Uterus (tissue), 4 donors: Measurements from ENCODE around the gene CRABP2. TPM values are rescaled to one million over a fixed set of nuclear protein-coding genes. Genes with fewer than 3 reads are reported as not detected.

Experiments
- DNase-seq, 2 donors: peaks; one replicate each; pipeline ENCODE4 v3.0.0-alpha.2; 2019 to 2020
- H3K27ac ChIP-seq, 2 donors: fragments of 200-600 bp; sonication (generic); 1 replicate in 1 of 2; 2 replicates in 1 of 2; pipeline ENCODE4 v1.5.1; 2016 to 2018
- H3K27me3 ChIP-seq, 2 donors: fragments of 200-600 bp; sonication (generic); one replicate each; pipeline ENCODE4 v1.5.1; 2018 to 2019; ENCODE audit warnings: control low read depth in 1 of 2
- H3K36me3 ChIP-seq, 2 donors: fragments of 200-600 bp; sonication (generic); one replicate each; pipeline ENCODE4 v1.5.1; 2019; ENCODE audit warnings: control low read depth in 1 of 2
- H3K4me1 ChIP-seq, 2 donors: fragments of 200-600 bp; sonication (generic); one replicate each; pipeline ENCODE4 v1.5.1; 2018 to 2019; ENCODE audit warnings: control low read depth in 1 of 2
- H3K4me3 ChIP-seq, 2 donors: fragments of 200-600 bp; sonication (generic); 1 replicate in 1 of 2; 2 replicates in 1 of 2; pipeline ENCODE4 v1.5.1; 2018 to 2019; ENCODE audit warnings: mild to moderate bottlenecking in 1 of 2
- H3K9me3 ChIP-seq, 2 donors: fragments of 200-600 bp; sonication (generic); one replicate each; pipeline ENCODE4 v1.5.1; 2019; ENCODE audit warnings: control low read depth in 1 of 2
- POLR2A ChIP-seq, 2 donors: fragments of 450-650 bp; IDR thresholded peaks; one replicate each; pipeline ENCODE4 v1.6.1; 2016; ENCODE audit warnings: antibody characterized with exemption in 2 of 2, mild to moderate bottlenecking in 1 of 2, moderate library complexity in 1 of 2
- intact Hi-C: fragments of 100-400 bp; cut with DNase I; formaldehyde crosslinking; loops from one replicate; pipeline ENCODE4 v1.15.1; 2023; ENCODE audit warnings: low total_unique reads
- total RNA-seq, 4 donors: library from RNA; depleted of rRNA in 3 of 4; stranded (reverse); fragments of >200 nt in 3 of 4; gene quantifications; one replicate each; pipeline versions ENCODE4 v1.1.0 to v1.2.4, GENCODE V29; 2014 to 2023
- TF ChIP-seq, protein P1 (sequence below), 4 experiments: fragments of 200-600 bp in 2 of 4; fragments of 450-650 bp in 2 of 4; sonication (generic) in 2 of 4; IDR thresholded peaks; one replicate each; pipeline ENCODE4 v1.5.1; 2016 to 2019; ENCODE audit warnings: antibody characterized with exemption in 4 of 4, mild to moderate bottlenecking in 2 of 4, moderate library complexity in 1 of 4
- donor health status: DM: yes; HTN: yes; CAD: no.

CRABP2 gene
- total RNA-seq, 4 donors from 2014 or later, result 11.0 to 71.5 (median 14.3) TPM; not detected in 1

DNA sequence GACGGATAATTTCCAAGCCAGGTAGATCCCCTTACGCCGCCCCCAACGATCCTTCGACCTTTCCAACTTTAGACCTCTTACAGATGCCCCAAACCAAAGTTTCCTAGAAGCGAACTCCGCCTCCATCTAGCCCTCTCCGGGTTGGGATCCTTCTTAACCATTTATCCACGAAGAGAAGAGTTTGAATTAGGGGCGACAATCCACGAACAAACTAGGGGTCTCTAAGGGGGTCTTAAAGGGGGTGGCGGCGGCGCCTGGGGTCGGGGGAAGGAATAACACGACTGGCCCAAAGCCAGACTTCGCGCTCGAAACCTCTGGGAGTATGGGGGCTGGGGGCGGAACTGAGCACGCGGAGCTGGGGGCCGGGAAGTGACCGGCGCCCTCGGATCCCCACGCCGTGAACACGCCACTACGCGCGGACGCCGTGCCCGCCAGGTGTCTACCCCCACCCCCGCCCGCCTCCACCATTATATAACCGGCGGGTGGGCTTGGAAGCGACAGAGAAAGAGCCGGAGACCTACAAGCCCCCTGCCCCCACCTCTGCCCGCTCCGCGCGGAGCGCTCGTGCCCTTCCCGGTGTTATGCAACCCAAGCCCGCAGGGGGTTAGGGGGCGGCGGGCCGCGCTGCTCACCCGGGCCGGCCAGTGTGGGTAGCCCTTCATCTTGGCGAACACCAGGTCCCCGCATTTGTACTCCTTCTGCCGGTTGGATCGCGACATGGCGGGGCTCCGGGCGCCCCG, 45.5 kb upstream of the CRABP2 start:
- intact Hi-C loops, result no loop called here

DNA sequence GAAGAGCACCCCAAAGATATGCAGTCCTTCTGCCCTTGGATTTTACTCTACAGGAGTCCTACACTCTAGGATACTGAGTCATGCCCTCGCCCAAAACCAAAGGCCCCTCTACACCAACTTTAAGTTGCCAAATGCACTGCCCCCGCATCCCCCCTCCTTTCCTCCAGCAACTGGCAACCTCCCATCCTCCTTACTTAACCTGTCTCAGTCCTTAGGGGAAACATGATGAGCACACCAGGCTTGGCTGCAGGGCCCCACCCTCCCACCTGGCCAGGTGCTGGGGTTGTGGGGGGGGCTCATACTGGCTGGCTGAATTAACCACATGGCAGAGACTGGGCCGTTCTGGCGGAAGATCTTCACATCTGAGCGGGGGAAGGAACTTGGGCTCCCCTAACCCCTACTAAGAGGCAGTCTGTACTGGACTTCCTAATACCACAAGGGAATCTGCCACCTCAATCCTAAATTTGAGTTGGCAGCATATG, 44.8 kb upstream of the CRABP2 start:
- intact Hi-C loops, result no loop called here
- Histone ChIP-seq H3K27ac (peak overlapping the region; percentile 99 to 100), H3K4me1 (peaks cover 0 to 7% of the 10 kb centered on the region in 2 donors), H3K36me3 (no peaks in the 10 kb centered on the region), H3K9me3 (no peaks in the 10 kb centered on the region), H3K4me3 (peak overlapping the region; percentile 97 to 98), H3K27me3 (no peaks in the 10 kb centered on the region)
- TF ChIP-seq, protein P1, sequence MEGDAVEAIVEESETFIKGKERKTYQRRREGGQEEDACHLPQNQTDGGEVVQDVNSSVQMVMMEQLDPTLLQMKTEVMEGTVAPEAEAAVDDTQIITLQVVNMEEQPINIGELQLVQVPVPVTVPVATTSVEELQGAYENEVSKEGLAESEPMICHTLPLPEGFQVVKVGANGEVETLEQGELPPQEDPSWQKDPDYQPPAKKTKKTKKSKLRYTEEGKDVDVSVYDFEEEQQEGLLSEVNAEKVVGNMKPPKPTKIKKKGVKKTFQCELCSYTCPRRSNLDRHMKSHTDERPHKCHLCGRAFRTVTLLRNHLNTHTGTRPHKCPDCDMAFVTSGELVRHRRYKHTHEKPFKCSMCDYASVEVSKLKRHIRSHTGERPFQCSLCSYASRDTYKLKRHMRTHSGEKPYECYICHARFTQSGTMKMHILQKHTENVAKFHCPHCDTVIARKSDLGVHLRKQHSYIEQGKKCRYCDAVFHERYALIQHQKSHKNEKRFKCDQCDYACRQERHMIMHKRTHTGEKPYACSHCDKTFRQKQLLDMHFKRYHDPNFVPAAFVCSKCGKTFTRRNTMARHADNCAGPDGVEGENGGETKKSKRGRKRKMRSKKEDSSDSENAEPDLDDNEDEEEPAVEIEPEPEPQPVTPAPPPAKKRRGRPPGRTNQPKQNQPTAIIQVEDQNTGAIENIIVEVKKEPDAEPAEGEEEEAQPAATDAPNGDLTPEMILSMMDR (IDR thresholded peaks at IDR 0.05), result no peak
- TF ChIP-seq POLR2A (IDR thresholded peaks at IDR 0.05), result peak in 1 of 2 donors; percentile 11
- peak; percentile 45 to 61 for DNase-seq

More for the DNA sequence above, 45.5 kb upstream of the CRABP2 start:
- Histone ChIP-seq H3K9me3 (no peaks in the 10 kb centered on the region), H3K4me1 (peaks cover 0 to 4% of the 10 kb centered on the region in 2 donors), H3K27ac (peak overlapping the region; percentile 99 to 100), H3K36me3 (no peaks in the 10 kb centered on the region), H3K4me3 (peak overlapping the region; percentile 97 to 98), H3K27me3 (no peaks in the 10 kb centered on the region)
- TF ChIP-seq, protein P1 (IDR thresholded peaks at IDR 0.05), result peak in 1 of 4 experiments; percentile 40
- no peak for TF ChIP-seq POLR2A (IDR thresholded peaks at IDR 0.05)
- peak; percentile 63 to 65 for DNase-seq

DNA sequence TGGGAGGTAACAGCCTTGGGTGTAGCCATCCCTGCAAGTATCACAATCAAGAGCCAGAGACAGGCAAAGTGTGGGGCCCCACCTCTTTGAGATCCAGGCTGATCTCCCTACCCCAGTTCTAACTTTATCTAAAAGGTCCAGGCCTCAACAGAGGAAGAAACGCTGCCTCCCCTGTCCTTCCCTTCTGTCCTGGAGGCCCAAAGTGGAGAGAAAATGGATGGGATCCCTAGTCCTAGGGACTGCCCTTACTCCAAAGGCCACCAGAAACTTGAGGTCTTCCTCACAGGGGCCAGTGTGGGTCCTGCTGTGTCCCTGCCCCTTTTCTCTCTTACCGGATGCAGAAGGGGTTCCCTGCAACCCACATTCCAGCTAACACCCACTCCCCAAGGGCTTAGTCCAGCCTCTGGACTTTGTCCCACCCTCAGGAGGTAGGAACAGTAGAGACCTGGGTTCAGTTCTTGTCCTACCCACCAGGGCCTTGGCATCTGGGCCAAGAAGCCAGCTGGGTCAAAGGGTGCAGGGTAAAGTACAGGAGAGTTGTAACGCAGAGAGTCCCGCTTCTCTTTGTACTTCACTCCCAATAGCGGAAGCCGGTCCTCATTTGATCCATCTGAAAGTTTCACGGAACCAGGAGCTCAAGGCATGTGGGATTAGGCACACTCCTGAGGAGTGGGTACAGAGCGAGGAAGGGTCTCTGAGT, 44.2 kb upstream of the CRABP2 start:
- Histone ChIP-seq H3K4me1 (peaks cover 0 to 7% of the 10 kb centered on the region in 2 donors), H3K36me3 (no peaks in the 10 kb centered on the region), H3K9me3 (no peaks in the 10 kb centered on the region), H3K27ac (peak overlapping the region; percentile 99 to 100), H3K27me3 (no peaks in the 10 kb centered on the region), H3K4me3 (peak overlapping the region; percentile 97 to 98)
- intact Hi-C loops, result no loop called here
- TF ChIP-seq POLR2A (IDR thresholded peaks at IDR 0.05), result no peak
- TF ChIP-seq, protein P1 (IDR thresholded peaks at IDR 0.05), result no peak
- DNase-seq, result no peak

DNA sequence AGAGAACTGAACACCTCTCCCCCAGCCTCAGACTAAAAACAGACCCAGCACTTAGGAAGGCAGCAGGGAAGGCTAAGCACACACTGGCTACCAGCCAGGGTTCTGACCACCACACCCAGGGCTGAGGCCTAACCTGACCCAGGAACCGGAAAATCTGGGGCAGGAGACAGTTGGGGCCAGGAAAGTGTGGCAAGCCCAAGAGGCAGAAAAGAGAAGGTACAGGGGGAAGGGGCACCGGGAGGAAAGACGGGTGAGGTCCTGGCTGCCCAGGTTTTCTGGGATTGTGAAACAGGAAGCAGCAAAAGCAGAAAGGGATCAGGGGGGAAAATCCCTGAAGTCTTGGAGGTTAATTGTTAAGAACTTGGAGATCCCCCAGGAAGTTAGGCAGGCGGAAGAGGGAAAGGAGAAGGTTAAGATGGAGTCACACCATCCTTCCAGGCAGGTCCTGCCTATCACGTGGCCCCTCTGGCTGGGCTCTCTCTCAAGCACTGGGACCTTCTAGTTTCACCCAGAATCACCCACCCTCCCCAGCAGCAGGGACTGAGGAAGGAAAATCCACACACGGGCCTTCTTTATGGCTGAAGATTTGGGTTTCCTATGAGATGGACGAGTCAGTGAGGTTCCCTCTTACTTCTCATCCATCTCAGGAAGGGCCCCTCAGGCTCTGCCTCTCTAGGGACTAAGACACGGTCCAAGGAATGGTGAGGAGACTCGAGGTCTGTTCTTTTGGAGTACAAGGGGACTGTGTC, 43.5 kb upstream of the CRABP2 start:
- Histone ChIP-seq H3K4me1 (peaks cover 0 to 7% of the 10 kb centered on the region in 2 donors), H3K4me3 (peak overlapping the region; percentile 97 to 98), H3K36me3 (no peaks in the 10 kb centered on the region), H3K9me3 (no peaks in the 10 kb centered on the region), H3K27me3 (no peaks in the 10 kb centered on the region), H3K27ac (peak overlapping the region; percentile 99 to 100)
- intact Hi-C loops, result no loop called here
- DNase-seq, result peak; percentile 66 to 69
- TF ChIP-seq, protein P1 (IDR thresholded peaks at IDR 0.05), result peak in 1 of 4 experiments; percentile 4
- peak in 1 of 2 donors; percentile 4 for TF ChIP-seq POLR2A (IDR thresholded peaks at IDR 0.05)
